HEK293 (cell line): ENCODE measurements around the gene CD9.

ENCODE experiments used
- MYNN ChIP-seq: fragments of 450-650 bp; formaldehyde crosslinking; IDR thresholded peaks from 2 replicates; pipeline ENCODE4 v1.5.1; 2016; ENCODE audit warnings: missing biosample characterization, missing genetic modification characterization, borderline replicate concordance
- ZFHX2 ChIP-seq: fragments of 450-650 bp; formaldehyde crosslinking; conservative IDR thresholded peaks from 2 replicates; pipeline ENCODE4 v1.5.1; 2016; ENCODE audit warnings: missing biosample characterization, missing genetic modification characterization
- ZNF121 ChIP-seq: fragments of 450-650 bp; formaldehyde crosslinking; IDR thresholded peaks from 2 replicates; pipeline ENCODE4 v1.5.1; 2016; ENCODE audit warnings: missing biosample characterization, missing genetic modification characterization
- ZNF561 ChIP-seq: fragments of 450-650 bp; IDR thresholded peaks from 2 replicates; pipeline ENCODE4 v1.5.1; 2018; ENCODE audit warnings: missing biosample characterization, missing genetic modification characterization, borderline replicate concordance
- ZNF768 ChIP-seq: fragments of 450-650 bp; formaldehyde crosslinking; IDR thresholded peaks from 2 replicates; pipeline ENCODE4 v1.5.1; 2018; ENCODE audit warnings: missing biosample characterization, mild to moderate bottlenecking, missing genetic modification characterization
- ZNF776 ChIP-seq: fragments of 450-650 bp; formaldehyde crosslinking; IDR thresholded peaks from 2 replicates; pipeline ENCODE4 v1.5.0; 2017; ENCODE audit warnings: missing biosample characterization, missing genetic modification characterization, borderline replicate concordance
- TF ChIP-seq, protein P1 (sequence below): fragments of 450-650 bp; formaldehyde crosslinking; IDR thresholded peaks from 2 replicates; pipeline ENCODE4 v1.5.1; 2016; ENCODE audit warnings: missing biosample characterization, missing genetic modification characterization
- TF ChIP-seq, protein P2 (sequence below): fragments of 450-650 bp; formaldehyde crosslinking; IDR thresholded peaks from 2 replicates; pipeline ENCODE4 v1.5.1; 2016; ENCODE audit warnings: missing biosample characterization, missing genetic modification characterization
- TF ChIP-seq, protein P3 (sequence below): fragments of 450-650 bp; formaldehyde crosslinking; IDR thresholded peaks from 2 replicates; pipeline ENCODE4 v1.5.1; 2016; ENCODE audit warnings: missing biosample characterization, missing genetic modification characterization

DNA sequence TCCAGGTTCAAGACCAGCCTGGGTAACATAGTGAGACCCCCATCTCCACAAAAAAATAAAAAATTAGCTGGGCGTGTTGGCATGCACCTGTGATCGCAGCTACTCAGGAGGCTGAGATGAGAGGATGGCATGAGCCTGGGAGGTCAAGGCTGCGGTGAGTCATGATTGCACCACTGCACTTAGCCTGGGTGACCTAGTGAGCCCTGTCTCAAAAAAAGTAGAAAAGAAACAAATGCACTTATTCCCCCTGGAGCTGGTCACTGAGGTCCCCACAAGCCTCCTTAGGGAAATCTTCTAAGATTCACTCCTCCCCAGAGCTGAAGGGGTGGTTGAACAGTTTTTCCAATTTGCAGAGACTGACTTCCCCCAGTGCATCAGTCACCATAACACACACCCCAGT is 1.6 kb downstream of the CD9 start:
- TF ChIP-seq ZNF561 (no peak), ZFHX2 (tag by site-specific recombination) (no peak), ZNF776 (tag by site-specific recombination) (no peak), ZNF121 (tag by site-specific recombination) (no peak), MYNN (no peak), ZNF768 (tag by site-specific recombination) (no peak)
- TF ChIP-seq, protein P1, sequence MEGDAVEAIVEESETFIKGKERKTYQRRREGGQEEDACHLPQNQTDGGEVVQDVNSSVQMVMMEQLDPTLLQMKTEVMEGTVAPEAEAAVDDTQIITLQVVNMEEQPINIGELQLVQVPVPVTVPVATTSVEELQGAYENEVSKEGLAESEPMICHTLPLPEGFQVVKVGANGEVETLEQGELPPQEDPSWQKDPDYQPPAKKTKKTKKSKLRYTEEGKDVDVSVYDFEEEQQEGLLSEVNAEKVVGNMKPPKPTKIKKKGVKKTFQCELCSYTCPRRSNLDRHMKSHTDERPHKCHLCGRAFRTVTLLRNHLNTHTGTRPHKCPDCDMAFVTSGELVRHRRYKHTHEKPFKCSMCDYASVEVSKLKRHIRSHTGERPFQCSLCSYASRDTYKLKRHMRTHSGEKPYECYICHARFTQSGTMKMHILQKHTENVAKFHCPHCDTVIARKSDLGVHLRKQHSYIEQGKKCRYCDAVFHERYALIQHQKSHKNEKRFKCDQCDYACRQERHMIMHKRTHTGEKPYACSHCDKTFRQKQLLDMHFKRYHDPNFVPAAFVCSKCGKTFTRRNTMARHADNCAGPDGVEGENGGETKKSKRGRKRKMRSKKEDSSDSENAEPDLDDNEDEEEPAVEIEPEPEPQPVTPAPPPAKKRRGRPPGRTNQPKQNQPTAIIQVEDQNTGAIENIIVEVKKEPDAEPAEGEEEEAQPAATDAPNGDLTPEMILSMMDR (tag by site-specific recombination), result no peak
- TF ChIP-seq, protein P2, sequence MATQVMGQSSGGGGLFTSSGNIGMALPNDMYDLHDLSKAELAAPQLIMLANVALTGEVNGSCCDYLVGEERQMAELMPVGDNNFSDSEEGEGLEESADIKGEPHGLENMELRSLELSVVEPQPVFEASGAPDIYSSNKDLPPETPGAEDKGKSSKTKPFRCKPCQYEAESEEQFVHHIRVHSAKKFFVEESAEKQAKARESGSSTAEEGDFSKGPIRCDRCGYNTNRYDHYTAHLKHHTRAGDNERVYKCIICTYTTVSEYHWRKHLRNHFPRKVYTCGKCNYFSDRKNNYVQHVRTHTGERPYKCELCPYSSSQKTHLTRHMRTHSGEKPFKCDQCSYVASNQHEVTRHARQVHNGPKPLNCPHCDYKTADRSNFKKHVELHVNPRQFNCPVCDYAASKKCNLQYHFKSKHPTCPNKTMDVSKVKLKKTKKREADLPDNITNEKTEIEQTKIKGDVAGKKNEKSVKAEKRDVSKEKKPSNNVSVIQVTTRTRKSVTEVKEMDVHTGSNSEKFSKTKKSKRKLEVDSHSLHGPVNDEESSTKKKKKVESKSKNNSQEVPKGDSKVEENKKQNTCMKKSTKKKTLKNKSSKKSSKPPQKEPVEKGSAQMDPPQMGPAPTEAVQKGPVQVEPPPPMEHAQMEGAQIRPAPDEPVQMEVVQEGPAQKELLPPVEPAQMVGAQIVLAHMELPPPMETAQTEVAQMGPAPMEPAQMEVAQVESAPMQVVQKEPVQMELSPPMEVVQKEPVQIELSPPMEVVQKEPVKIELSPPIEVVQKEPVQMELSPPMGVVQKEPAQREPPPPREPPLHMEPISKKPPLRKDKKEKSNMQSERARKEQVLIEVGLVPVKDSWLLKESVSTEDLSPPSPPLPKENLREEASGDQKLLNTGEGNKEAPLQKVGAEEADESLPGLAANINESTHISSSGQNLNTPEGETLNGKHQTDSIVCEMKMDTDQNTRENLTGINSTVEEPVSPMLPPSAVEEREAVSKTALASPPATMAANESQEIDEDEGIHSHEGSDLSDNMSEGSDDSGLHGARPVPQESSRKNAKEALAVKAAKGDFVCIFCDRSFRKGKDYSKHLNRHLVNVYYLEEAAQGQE (tag by site-specific recombination), result no peak
- TF ChIP-seq, protein P3, sequence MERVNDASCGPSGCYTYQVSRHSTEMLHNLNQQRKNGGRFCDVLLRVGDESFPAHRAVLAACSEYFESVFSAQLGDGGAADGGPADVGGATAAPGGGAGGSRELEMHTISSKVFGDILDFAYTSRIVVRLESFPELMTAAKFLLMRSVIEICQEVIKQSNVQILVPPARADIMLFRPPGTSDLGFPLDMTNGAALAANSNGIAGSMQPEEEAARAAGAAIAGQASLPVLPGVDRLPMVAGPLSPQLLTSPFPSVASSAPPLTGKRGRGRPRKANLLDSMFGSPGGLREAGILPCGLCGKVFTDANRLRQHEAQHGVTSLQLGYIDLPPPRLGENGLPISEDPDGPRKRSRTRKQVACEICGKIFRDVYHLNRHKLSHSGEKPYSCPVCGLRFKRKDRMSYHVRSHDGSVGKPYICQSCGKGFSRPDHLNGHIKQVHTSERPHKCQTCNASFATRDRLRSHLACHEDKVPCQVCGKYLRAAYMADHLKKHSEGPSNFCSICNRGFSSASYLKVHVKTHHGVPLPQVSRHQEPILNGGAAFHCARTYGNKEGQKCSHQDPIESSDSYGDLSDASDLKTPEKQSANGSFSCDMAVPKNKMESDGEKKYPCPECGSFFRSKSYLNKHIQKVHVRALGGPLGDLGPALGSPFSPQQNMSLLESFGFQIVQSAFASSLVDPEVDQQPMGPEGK (tag by site-specific recombination), result no peak
